Left lung (tissue), 10 donors: ENCODE results near the gene PHOX2B. TPM values are rescaled to one million over a fixed set of nuclear protein-coding genes. Genes with fewer than 3 reads are reported as not detected.
"Not testable (repeated sequence)": the region's sequence is repeated elsewhere in the genome, so short reads cannot be mapped to it uniquely, and the experiment has no call there.

Source experiments
- ATAC-seq: fragments of 200-7000 bp; cut with Tn5 transposase; one replicate; pipeline ENCODE4 v1.9.1; 2020; ENCODE audit warnings: moderate library complexity
- DNase-seq, 4 donors: peaks; one replicate each; pipeline ENCODE4 v3.0.0-alpha.2; 2013 to 2020
- H3K27ac ChIP-seq, 2 donors: fragments of 200-600 bp; sonication (generic) in 1 of 2; one replicate each; pipeline versions ENCODE4 v1.5.0 to v1.8.0; 2020 to 2021
- H3K27me3 ChIP-seq, 2 donors: fragments of 200-600 bp; sonication (generic) in 1 of 2; one replicate each; pipeline versions ENCODE4 v1.5.0 to v1.8.0; 2020 to 2021
- H3K36me3 ChIP-seq, 2 donors: fragments of 200-600 bp; sonication (generic) in 1 of 2; one replicate each; pipeline versions ENCODE4 v1.5.0 to v1.8.0; 2020 to 2021
- H3K4me1 ChIP-seq, 2 donors: fragments of 200-600 bp; one replicate each; pipeline ENCODE4 v1.8.0; 2021
- H3K4me3 ChIP-seq, 2 donors: fragments of 200-600 bp; sonication (generic) in 1 of 2; one replicate each; pipeline versions ENCODE4 v1.5.0 to v1.8.0; 2020 to 2021; ENCODE audit warnings: mild to moderate bottlenecking in 1 of 2
- H3K9me3 ChIP-seq, 2 donors: fragments of 200-600 bp; sonication (generic) in 1 of 2; one replicate each; pipeline versions ENCODE4 v1.5.0 to v1.8.0; 2020 to 2021
- CTCF ChIP-seq, 2 donors: fragments of 200-600 bp; sonication (generic) in 1 of 2; IDR thresholded peaks; one replicate each; pipeline versions ENCODE4 v1.5.0 to v1.8.0; 2021; ENCODE audit warnings: antibody characterized with exemption in 2 of 2
- intact Hi-C, 2 donors: fragments of 100-400 bp; cut with DNase I; formaldehyde crosslinking; loops; one replicate each; pipeline versions ENCODE4 v1.11.2 to v1.14.2; 2022
- polyA plus RNA-seq, 6 donors: library from polyadenylated mRNA; unstranded; fragments of 120-200 nt; gene quantifications; one replicate each; pipeline ENCODE4 v1.2.1, GENCODE V29; 2013; ENCODE audit not compliant: insufficient read length in 6 of 6
- total RNA-seq, 2 donors: library from RNA; stranded (reverse); fragmentation: NEBNext Ultra II Directional; extraction: Animal tissue kit (Norgen Biotek cat#: 25700); gene quantifications; one replicate each; pipeline ENCODE4 v1.2.1, GENCODE V29; 2021
- donor health status: DM: no; HTN: yes; CAD: no.
- donor health status: DM: no; HTN: no; CAD: no.

The PHOX2B gene
- total and polyA plus RNA-seq, 8 donors: 0.06 to 0.13 (median 0.06) TPM; not detected in 4

- DNase-seq: no peak
- H3K27ac ChIP-seq: no peak overlapping the region
- H3K27me3 ChIP-seq: no peaks in the 10 kb centered on the region
- H3K9me3 ChIP-seq: no peaks in the 10 kb centered on the region
- no peaks in the 10 kb centered on the region for H3K4me1 ChIP-seq
- no peak overlapping the region for H3K4me3 ChIP-seq
- ATAC-seq: no peak
- intact Hi-C loops: no loop called here
- TF ChIP-seq CTCF (IDR thresholded peaks at IDR 0.05): no peak
- no peaks in the 10 kb centered on the region for H3K36me3 ChIP-seq
These were observed 34.8 kb downstream of the PHOX2B start for GRCh38 chr4:41713768-41714167.

GRCh38 chr4:41712425-41712824 is 36.1 kb downstream of the PHOX2B start:
- Histone ChIP-seq H3K9me3 (no peaks in the 10 kb centered on the region), H3K27me3 (peaks cover 0 to 5% of the 10 kb centered on the region in 2 donors), H3K27ac (no peak overlapping the region), H3K36me3 (no peaks in the 10 kb centered on the region), H3K4me1 (no peaks in the 10 kb centered on the region), H3K4me3 (no peak overlapping the region)
- no peak for TF ChIP-seq CTCF (IDR thresholded peaks at IDR 0.05)
- no peak for DNase-seq
- intact Hi-C loops: no loop called here
- no peak for ATAC-seq

GRCh38 chr4:41711654-41712053 is 36.9 kb downstream of the PHOX2B start:
- H3K4me3 ChIP-seq, H3K4me1 ChIP-seq, ATAC-seq, H3K36me3 ChIP-seq, H3K27ac ChIP-seq, H3K9me3 ChIP-seq, DNase-seq, H3K27me3 ChIP-seq, intact Hi-C loops: not testable (repeated sequence)

- Histone ChIP-seq H3K27ac (no peak overlapping the region), H3K36me3 (no peaks in the 10 kb centered on the region), H3K27me3 (peaks cover 0 to 10% of the 10 kb centered on the region in 2 donors), H3K4me3 (no peak overlapping the region), H3K4me1 (no peaks in the 10 kb centered on the region), H3K9me3 (no peaks in the 10 kb centered on the region)
- intact Hi-C loops: no loop called here
- ATAC-seq (peak; percentile 90), DNase-seq (peak in 1 of 4 donors; percentile 10)
- TF ChIP-seq CTCF (IDR thresholded peaks at IDR 0.05): no peak
These were observed 38.6 kb downstream of the PHOX2B start for GRCh38 chr4:41709844-41710481.

GRCh38 chr4:41703785-41704184 is 44.7 kb downstream of the PHOX2B start:
- no peak for TF ChIP-seq CTCF (IDR thresholded peaks at IDR 0.05)
- ATAC-seq (no peak), DNase-seq (no peak)
- Histone ChIP-seq H3K9me3 (no peaks in the 10 kb centered on the region), H3K27me3 (peaks cover 0 to 10% of the 10 kb centered on the region in 2 donors), H3K4me3 (no peak overlapping the region), H3K27ac (no peak overlapping the region), H3K36me3 (no peaks in the 10 kb centered on the region), H3K4me1 (no peaks in the 10 kb centered on the region)
- intact Hi-C loops: no loop called here

- intact Hi-C loops: no loop called here
- H3K9me3 ChIP-seq: no peaks in the 10 kb centered on the region
- TF ChIP-seq CTCF (IDR thresholded peaks at IDR 0.05): no peak
- ATAC-seq (no peak), DNase-seq (no peak)
- H3K27ac ChIP-seq: no peak overlapping the region
- no peaks in the 10 kb centered on the region for H3K4me1 ChIP-seq
- H3K36me3 ChIP-seq: peaks cover 0 to 5% of the 10 kb centered on the region in 2 donors
- no peak overlapping the region for H3K4me3 ChIP-seq
- H3K27me3 ChIP-seq: peaks cover 0 to 7% of the 10 kb centered on the region in 2 donors
These were observed 45.8 kb downstream of the PHOX2B start for GRCh38 chr4:41702770-41703169.
